HG03565 (cell line): ENCODE results near the gene SCAMP1.

Experiments used
- ATAC-seq: cut with Tn5 transposase; IDR thresholded peaks from one replicate; pipeline ENCODE4 v1.9.1; 2021; ENCODE audit warnings: mild to moderate bottlenecking, moderate library complexity; ENCODE audit not compliant: unreplicated experiment

Gene SCAMP1

GRCh38 chr5:78490709-78491485 is 130.5 kb downstream of the SCAMP1 start:
- no peak for ATAC-seq

DNA sequence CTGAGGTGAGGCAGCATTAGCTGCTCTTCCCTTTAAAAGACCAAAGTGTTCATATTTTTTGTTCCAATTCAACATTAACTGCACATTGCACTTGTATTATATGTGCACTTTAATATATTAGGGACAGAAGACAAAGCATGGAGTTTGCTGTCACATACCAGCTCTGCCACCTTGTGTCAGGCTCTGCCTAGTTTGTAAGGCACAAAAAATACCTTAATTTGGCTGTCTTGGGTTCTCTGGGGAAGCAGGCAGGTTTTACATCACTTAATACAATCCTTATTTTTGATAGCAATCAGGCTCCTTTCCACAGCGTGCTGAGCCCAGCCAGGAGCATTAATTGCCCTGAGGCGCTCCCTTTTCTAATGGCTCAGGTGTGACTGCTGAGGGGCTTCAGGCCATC is 131.8 kb downstream of the SCAMP1 start:
- no peak for ATAC-seq

DNA sequence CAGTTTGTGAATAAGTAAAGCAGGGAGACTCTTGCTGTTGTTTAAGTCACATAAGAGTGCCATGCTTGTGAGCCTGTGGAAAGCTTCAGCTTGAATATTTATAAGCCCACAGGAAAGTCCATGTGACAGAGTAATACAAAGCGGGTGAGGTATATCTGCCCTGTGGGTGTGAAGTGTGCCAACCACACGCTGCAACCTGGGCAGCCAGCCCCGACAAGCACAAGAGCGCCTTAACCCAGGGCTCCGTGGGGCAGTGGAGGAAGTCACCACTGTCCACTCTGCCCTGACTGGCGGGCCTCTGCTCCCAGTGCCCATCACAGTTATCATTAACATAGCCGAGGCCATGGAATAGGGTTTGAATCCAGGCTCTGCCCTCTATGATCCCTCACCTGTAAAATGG is 132.2 kb downstream of the SCAMP1 start:
- no peak for ATAC-seq

DNA sequence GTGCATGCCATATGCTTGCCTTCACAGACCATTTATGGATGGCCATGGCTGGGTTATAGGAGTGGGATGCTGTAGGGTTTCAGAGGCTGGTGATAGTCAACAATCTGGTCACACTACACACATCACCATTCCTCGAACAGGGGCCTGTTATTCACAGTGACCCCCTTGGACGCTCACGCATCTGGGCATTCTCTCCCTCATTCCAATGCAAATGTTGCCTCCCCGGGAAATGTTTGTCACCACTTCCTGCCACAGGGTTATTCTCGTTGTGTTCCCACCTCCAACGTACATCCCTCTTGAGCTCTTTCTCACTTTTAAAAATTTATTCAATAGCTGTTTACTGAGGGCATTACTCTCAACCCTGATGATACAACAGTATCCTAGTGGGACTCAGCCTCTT is 135.4 kb downstream of the SCAMP1 start:
- ATAC-seq: no peak

- no peak for ATAC-seq
Observed at GRCh38 chr5:78496373-78496772, 136.0 kb downstream of the SCAMP1 start.

DNA sequence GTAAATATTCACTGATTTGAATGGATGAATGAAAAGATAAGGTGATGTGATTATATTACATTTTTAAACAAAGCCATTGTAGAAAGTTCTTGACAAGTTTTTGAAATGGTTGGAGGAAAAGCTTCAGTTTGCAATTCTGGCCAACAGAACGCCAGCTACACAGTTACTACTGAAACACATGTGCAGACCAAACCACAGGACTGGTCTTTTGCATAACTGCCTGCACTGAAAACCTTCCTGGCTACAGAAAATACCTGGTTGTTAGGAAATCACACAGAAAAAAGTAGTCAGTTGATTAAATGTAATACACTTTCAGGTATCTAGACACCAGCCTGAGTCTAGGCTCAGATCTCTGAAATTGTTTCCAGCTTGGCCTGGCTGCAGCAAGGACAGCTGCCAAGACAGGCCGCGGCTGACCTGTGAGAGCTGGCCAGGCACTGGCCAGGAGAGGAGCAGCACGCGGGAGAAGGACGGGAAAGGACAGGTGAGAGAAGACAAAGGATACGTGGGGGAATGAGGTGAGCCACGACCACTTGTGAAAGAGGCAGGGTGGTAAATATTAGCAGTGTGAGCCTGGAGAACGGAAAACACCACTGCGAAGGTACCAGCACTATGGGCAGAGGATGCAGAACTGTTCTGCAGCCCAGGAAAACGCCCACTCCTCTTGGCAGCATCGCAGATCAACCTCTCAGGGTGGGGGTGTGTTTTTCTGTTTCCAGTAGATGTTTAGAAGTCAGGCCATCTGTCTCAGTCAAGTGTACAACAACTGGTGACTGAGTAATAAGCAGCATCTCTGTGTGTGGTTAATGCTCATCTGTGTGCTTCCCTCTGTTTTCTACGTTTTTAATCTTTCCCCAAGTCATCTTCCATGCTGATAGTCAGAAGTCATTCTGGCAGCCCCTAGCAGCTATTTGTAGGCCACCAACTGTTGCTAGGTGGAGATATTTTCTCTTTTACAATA is 137.4 kb downstream of the SCAMP1 start:
- no peak for ATAC-seq

DNA sequence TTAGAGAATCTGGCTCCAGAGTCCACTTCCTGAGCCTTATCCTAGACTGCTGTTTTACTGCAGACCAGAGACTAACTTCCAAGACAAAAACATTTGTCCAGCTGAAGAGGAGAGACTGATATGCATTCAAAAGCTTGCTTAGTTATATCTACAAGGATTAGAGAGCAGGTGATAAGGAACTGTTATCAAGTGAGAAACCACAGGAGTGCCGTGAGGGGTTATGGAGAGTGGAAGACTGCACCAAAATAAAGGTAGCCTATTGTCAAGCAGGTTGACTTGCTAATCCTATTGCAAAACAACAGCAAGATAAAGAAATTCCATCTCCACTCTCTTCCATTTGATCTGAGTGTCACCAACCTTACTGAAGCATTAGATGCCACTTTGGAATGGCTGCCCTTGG is 139.1 kb downstream of the SCAMP1 start:
- ATAC-seq: no peak

GRCh38 chr5:78500028-78500427 is 139.6 kb downstream of the SCAMP1 start:
- ATAC-seq: no peak

GRCh38 chr5:78500871-78501270 is 140.5 kb downstream of the SCAMP1 start:
- no peak for ATAC-seq

DNA sequence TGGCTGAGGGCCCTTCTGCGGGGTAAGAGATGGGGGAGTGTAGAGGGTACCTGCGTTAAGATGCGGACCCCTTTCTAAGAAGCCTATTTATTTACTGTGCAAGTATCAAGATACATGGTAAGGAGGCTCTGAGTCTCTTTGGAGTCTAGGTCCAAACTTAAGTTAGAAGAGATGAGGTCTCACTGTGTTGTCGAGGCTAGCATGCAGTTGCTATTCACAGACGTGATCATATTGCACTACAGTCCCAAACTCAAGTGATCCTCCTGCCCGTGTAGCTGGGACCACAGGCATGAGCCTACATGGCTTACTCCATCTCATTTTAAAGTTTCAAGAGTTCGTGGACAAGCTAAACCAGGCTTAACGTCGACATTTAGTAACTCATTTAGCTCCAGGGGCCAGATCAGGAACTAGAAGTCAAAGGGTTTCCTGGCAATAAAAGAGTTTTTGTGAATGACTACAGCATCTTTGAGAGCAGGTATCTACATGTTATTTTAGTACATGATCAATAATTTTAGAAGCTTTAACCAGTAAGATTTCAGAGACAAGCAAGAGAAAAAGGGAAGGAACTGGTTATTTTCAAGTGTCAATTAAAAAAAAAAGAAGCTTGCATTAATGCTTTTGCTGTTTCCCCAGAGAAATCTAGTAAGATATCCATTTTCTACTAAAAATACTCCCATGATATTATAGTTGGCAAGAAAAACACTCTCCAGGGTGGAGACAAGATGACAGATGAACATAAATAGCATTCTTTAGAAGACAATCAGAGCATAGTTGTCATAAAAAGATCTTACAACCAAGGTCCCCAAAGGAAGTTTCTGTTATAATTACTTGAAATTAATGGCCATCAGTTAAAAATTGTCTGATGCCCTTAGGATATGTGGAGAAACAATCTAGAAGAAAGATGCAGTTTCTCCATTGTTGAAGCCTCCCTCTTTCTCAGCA is 141.3 kb downstream of the SCAMP1 start:
- ATAC-seq: no peak

DNA sequence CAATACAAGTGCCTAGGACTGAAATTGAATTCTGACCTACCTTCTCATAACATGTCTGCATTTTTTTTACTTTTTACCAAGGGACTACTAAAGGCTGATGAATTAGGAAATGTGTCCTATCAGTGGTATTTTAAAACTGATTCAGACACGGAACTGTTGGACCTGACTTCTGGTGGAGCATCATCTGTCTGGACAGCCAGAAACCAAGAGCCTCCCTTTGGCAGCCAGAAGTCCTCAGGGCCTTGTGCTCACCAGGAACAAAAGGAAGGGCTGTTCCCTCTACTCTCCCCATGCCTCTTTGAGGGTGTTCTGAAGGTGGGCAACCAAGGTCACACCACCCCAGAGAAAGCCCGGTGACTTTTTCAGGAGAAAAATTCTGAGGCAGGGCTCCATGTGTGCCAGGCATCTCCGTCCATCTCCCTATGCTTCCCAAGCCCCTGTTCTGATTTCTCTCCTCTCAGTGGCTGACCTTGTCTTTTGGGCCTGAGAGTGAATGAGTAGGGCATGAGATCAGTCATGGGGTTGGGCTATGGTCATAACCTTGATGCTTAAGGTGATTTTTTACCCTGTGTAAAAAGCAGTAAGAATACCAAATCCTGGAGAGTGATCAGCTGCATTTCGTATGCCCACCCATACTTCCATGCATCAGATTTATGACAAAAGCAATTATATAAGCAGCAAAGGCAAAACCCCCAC is 143.7 kb downstream of the SCAMP1 start:
- no peak for ATAC-seq

DNA sequence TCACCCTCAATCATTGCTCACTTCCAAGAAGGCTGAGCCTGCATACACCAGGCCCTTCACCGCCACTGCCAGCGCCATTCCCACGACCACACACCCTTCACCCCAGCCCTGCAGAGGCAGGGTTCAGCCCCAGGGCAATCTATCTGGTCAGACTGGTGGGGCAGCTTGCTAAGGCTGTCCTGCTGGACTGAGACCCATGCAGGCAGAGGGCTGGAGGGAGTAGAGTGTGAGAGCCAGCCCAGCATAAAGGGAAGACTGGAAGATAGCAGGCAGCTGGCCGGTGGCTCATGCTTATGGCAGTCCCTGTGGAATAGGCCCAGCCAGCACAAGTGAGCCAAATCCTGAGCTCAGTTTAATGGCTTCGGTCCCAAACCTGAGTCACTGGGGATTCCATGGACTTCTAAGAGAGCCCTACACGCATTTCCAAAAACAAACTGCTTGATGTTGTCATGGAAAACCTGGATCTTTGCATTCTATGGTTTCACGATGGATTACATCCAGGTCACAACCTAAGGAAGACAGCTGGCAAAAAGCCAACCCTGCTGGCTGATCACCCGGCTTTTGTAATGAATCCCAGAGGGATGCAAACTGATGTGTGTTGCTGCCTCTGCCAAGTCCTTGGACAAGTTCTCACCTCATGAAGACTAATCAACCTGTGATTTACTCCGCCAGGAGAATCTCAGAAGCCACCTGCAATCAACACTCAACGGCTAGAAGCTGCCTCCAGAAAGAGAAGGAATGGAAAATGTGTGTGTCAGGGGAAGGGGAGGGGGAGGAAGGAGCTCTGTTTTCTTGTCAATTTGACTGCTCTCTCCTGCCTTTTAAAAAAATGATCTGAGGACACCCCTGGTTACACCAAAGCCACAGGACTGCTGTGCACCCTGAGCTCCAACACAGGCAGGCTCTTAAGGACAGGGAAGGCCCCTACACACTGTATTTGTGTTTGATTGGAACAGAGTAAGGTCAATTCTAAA is 144.6 kb downstream of the SCAMP1 start:
- ATAC-seq: no peak

DNA sequence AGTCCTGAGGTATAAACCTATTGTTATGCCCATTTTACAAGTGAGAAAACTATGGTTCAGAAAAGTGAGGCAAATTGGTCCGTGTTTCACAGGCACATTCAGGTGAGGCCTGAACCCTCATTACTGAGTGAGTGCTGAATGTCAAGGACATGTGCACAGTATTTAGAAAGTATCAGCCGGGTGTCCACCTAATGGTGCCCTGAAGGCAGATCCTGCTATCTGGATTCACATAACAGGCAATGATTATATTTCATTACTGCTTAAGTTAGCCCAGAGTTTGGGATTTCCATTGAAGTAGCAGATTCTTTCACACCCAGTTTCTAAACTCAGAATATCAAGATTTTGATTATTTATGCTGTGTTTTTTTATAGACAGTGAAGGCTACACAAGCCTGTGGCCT is 145.4 kb downstream of the SCAMP1 start:
- ATAC-seq: no peak

- ATAC-seq: no peak
Observed at GRCh38 chr5:78506261-78507024, 146.0 kb downstream of the SCAMP1 start.

DNA sequence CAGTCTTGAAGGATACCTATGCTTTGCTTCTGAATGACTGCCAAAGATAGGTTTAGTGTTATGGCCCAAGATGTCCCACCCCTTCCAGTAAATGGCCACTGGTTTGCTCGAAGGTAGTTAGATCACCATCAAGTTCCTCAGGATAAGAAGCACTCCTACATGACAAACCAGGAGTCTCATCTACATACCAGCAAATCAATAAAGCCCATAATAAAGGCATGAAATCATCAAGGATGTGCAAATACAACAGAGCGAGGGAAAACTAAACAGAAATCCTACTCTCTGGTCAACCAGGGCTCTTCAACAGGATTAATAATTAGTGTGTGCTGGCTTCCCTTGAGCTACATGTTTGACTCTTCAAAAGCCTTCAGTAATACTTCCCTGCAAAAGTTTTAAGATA is 147.1 kb downstream of the SCAMP1 start:
- ATAC-seq: no peak

GRCh38 chr5:78508186-78508765 is 147.9 kb downstream of the SCAMP1 start:
- ATAC-seq: no peak

DNA sequence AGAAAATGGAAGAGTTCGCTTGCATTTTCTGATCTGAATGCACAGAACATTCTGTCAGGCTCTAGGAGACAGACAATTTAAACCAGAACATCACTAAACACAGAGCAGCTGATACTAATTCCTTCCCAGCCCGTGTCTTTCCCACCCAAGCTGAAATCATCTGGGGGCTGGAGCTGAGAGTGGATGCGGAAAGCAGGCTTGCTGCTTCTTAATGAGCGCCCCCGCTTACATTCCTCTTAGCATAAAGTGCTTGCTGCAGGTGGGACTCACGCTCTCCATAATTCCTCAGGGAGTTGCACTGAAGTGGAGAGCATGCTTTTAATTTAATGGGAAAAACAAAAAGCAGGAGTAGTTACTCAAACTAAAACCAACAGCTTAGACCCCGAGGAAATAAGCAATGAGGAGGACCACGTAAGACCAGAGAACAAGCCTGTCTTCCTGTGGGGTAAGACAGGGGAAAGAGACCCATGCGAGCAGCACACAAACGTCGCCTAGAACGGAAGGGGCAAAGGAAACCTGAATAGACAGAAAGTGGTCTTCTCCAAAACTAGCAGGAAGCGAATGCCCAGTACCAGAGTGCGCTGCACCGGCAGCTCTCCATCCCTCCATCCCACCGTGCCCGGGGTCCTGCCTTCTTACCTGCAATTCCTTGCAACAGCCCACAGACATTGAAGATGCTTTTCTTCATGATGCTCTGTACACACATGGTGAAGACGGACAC is 148.9 kb downstream of the SCAMP1 start:
- no peak for ATAC-seq
